Measurements from ENCODE around the gene TTC8. TPM values are rescaled to one million over a fixed set of nuclear protein-coding genes. Genes with fewer than 3 reads are reported as not detected.
"Not testable (repeated sequence)": the region's sequence is repeated elsewhere in the genome, so short reads cannot be mapped to it uniquely, and the experiment has no call there.

TTC8 gene
- total RNA-seq: 10 to 100 TPM; 40.3 to 98.1 (median 73.2) TPM
- 10 to 100 TPM; 50.7 to 66.4 TPM for polyA plus RNA-seq
- long read RNA-seq, donor 1, full-length matches to known transcripts: 170 of 217 reads
- long read RNA-seq, donor 1, partial matches to known transcripts: 11 of 217 reads
- long read RNA-seq, donor 1, other reads (novel, unspliced or antisense): 36 of 217 reads
- long read RNA-seq, donor 2, full-length matches to known transcripts: 8 of 8 reads
- long read RNA-seq, donor 2, partial matches to known transcripts: 0 of 8 reads
- long read RNA-seq, donor 2, other reads (novel, unspliced or antisense): 0 of 8 reads
- long read RNA-seq, donor 3, full-length matches to known transcripts: 32 of 40 reads
- long read RNA-seq, donor 3, partial matches to known transcripts: 2 of 40 reads
- long read RNA-seq, donor 3, other reads (novel, unspliced or antisense): 6 of 40 reads

DNA sequence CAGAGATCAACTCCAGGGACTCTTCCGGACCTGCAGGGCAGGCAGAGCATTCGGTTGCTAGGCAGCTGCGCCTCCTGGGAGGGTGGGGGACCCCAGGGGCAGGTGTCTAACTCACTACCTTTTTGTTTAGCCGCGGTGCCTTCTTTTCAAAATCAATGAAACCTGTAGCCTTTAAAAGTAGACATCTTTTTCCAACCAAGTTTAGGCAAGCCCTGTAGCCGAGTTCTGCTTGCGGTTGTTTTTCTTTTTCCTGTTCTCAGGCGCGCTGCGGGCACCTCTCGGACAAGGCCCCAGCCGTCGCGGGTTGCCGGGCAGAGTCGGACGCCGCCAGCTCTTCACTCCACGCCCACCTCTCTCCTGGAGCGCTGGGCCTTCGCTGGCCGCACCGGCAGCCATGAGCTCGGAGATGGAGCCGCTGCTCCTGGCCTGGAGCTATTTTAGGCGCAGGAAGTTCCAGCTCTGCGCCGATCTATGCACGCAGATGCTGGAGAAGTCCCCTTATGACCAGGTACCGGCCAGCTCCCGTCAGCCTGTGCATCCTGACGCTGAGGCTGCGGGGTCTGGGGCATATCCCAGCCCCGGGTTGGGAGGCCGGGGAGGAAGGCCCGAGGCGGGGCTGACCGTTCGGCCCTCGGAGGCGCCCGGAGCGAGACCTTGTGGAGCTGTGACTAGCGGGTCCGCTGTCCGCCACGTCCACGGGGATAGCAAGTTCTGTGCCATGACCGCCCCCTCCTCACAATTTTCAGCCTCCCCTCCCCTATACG is at the start of gene TTC8:
Gene TTC8 (plus strand): TSS at position 338 of the 764 bp plus-strand sequence. CDS start 57 bp downstream, at position 395.
- no peaks in the 10 kb centered on the region for H3K9me3 ChIP-seq
- peak within 1 kb of the TSS; percentile 76 to 87 for H3K27ac ChIP-seq
- TF ChIP-seq, protein P1, sequence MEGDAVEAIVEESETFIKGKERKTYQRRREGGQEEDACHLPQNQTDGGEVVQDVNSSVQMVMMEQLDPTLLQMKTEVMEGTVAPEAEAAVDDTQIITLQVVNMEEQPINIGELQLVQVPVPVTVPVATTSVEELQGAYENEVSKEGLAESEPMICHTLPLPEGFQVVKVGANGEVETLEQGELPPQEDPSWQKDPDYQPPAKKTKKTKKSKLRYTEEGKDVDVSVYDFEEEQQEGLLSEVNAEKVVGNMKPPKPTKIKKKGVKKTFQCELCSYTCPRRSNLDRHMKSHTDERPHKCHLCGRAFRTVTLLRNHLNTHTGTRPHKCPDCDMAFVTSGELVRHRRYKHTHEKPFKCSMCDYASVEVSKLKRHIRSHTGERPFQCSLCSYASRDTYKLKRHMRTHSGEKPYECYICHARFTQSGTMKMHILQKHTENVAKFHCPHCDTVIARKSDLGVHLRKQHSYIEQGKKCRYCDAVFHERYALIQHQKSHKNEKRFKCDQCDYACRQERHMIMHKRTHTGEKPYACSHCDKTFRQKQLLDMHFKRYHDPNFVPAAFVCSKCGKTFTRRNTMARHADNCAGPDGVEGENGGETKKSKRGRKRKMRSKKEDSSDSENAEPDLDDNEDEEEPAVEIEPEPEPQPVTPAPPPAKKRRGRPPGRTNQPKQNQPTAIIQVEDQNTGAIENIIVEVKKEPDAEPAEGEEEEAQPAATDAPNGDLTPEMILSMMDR (IDR thresholded peaks at IDR 0.05): no peak
- peak; percentile 90 for TF ChIP-seq POLR2A (IDR thresholded peaks at IDR 0.05)
- intact Hi-C loops (cut with DNase I): no loop called here
- peak within 1 kb of the TSS; percentile 69 for H3K4me3 ChIP-seq
- peaks cover 12% of the 10 kb centered on the region for H3K4me1 ChIP-seq (ENCODE audit: insufficient read depth)
- 0 to 1% (median 0%) methylated on average over 50 of the region's 50 CpGs for WGBS, 3 donors
- H3K36me3 ChIP-seq: no peaks in the 10 kb centered on the region
- peak; percentile 88 to 93 (median 92) for DNase-seq
- H3K27me3 ChIP-seq: no peaks in the 10 kb centered on the region

DNA sequence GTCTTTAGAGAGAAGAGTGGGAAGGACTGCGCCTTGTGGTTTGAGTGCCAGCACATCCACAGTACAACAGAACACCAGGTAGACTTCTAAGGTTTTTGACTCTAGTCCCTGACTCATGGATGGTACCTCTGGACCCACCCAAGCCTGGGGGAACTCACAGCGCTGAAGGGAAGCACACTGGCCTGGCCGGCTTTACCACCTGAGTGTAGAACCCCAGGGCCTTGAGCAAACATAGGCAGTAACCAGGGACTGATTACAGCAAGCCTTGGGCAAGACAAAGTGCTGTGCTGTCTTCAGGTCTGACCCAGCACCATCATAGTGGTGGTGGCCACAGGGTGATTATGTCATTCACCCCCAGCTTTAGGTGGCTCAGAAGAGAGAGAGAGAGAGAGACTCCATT is 48.9 kb upstream of the TTC8 start:
- TF ChIP-seq EP300 (IDR thresholded peaks at IDR 0.05) (no peak), POLR2A (IDR thresholded peaks at IDR 0.05) (no peak)
- TF ChIP-seq, protein P1 (IDR thresholded peaks at IDR 0.05): no peak
- no peak overlapping the region for H3K4me3 ChIP-seq
- WGBS, 3 donors: 87 to 100% (median 97%) methylated on average over 3 of the region's 3 CpGs
- intact Hi-C loops (cut with DNase I): no loop called here
- no peaks in the 10 kb centered on the region for H3K9me3 ChIP-seq
- no peak for DNase-seq
- no peak overlapping the region for H3K27ac ChIP-seq
- H3K27me3 ChIP-seq: no peaks in the 10 kb centered on the region
- no peaks in the 10 kb centered on the region for H3K36me3 ChIP-seq
- peaks cover 7% of the 10 kb centered on the region for H3K4me1 ChIP-seq (ENCODE audit: insufficient read depth)

DNA sequence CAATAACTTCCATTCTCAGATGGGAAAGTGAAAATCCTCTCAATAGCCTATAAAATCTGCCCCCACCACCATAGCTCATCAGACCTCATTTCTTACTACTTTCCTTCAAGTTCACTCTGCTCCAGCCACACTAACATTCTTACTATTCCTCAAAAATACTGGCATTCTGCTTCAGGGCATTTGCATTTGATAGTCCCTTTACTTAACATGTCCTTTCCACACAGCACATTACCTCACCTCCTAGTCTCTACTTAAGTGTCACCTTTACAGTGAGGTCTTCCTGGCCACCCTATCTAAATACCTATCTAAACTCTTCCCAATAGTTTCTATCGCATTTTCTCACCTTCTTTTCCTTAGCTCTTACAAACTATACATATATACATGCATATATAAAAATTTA is 38.5 kb upstream of the TTC8 start:
- H3K4me3 ChIP-seq: no peak overlapping the region
- intact Hi-C loops (cut with DNase I): no loop called here

DNA sequence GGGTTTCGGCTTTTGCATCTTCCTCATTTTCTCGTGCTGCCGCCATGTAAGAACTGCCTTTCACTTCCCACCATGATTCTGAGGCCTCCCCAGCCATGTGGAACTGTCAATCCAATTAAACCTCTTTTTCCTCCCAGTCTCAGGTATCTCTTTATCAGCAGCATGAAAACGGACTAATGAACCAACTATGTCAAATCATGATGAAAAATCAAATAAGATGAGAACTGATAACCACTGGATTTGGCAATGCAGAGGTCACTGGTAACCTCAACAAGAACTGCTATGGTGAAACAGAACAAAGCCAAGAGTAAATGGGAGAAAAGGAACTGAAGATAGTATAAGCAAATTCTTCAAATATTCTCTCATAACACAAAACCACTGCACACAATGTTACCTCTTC is 37.7 kb upstream of the TTC8 start:
- Histone ChIP-seq H3K27ac (no peak overlapping the region), H3K4me3 (no peak overlapping the region), H3K27me3 (no peaks in the 10 kb centered on the region), H3K4me1 (ENCODE audit: insufficient read depth) (no peaks in the 10 kb centered on the region), H3K9me3 (peaks cover 0 to 3% of the 10 kb centered on the region in 2 donors), H3K36me3 (no peaks in the 10 kb centered on the region)
- TF ChIP-seq POLR2A (IDR thresholded peaks at IDR 0.05) (no peak), EP300 (IDR thresholded peaks at IDR 0.05) (no peak)
- TF ChIP-seq, protein P1 (IDR thresholded peaks at IDR 0.05): no peak
- 88 to 89% (median 89%) methylated on average over 4 of the region's 4 CpGs for WGBS, 3 donors
- intact Hi-C loops (cut with DNase I): no loop called here
- DNase-seq: no peak

More for the DNA sequence above, 38.5 kb upstream of the TTC8 start:
- Histone ChIP-seq H3K27ac (no peak overlapping the region), H3K36me3 (no peaks in the 10 kb centered on the region), H3K9me3 (peaks cover 0 to 3% of the 10 kb centered on the region in 2 donors), H3K27me3 (no peaks in the 10 kb centered on the region), H3K4me1 (ENCODE audit: insufficient read depth) (no peaks in the 10 kb centered on the region)
- DNase-seq: no peak
- WGBS, 3 donors: 94 to 96% (median 95%) methylated on average over 1 of the region's 1 CpG
- TF ChIP-seq EP300 (IDR thresholded peaks at IDR 0.05): no peak
- TF ChIP-seq, protein P1 (IDR thresholded peaks at IDR 0.05): no peak
- no peak for TF ChIP-seq POLR2A (IDR thresholded peaks at IDR 0.05)

DNA sequence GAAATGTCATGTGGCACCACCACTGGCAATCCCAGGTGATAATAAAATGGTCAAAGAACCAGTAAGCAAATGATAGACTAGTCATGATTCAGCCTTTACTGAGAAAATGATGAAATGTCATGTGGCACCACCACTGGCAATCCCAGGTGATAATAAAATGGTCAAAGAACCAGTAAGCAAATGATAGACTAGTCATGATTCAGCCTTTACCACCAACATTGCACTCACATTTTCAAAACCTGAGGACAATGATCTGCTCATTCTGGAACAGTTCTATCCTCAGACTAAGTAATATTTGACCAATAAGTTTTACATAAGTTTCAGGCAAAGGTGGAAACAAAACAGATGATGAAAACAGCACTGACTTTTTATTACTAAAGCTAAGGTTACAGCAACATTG is 34.9 kb upstream of the TTC8 start:
- intact Hi-C loops (cut with DNase I); H3K27me3 ChIP-seq; H3K4me1 ChIP-seq (ENCODE audit: insufficient read depth); H3K4me3 ChIP-seq; DNase-seq; H3K9me3 ChIP-seq; H3K36me3 ChIP-seq: not testable (repeated sequence)
- H3K27ac ChIP-seq: peak overlapping the region in 1 of 2 donors; percentile 34
